NCI-H2107 treated with DMSO at 0.1 percent for 48 hours (cell line): ENCODE measurements around the gene MARCHF4.

Source experiments
- DNase-seq: peaks from one replicate; lab custom pipeline; 2025; ENCODE audit not compliant: unreplicated experiment; lab: John Stamatoyannopoulos, UW

MARCHF4 gene

DNA sequence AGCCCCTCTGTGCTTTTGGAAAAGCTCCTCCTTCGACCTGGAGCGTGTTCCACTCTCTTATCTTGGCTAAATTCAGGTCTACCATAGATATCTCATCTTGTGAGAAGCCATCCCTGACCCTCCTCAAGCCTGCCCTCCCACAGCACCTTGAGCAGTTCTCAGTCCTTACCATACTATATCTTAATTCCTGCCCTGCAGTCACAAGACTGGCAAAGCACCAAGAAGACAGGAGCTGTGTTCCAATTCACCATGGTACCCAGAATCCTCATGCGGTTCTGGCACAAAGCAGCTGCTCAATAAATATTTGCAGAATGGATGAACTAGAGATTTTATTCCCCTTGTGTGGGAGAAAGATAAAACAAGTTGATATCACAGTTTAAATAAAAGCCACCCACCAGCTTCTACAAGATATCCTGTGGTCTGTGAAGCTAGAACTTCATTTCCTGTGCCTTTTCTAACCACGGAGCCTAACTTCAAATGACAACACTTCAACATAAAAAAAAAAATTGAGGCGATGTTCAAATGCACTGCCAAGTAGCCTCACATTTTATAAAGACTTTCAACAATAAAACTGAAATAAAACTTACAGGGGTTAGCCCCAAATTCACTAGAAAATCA lies 19.5 kb downstream of the MARCHF4 start:
- DNase-seq = no peak

DNA sequence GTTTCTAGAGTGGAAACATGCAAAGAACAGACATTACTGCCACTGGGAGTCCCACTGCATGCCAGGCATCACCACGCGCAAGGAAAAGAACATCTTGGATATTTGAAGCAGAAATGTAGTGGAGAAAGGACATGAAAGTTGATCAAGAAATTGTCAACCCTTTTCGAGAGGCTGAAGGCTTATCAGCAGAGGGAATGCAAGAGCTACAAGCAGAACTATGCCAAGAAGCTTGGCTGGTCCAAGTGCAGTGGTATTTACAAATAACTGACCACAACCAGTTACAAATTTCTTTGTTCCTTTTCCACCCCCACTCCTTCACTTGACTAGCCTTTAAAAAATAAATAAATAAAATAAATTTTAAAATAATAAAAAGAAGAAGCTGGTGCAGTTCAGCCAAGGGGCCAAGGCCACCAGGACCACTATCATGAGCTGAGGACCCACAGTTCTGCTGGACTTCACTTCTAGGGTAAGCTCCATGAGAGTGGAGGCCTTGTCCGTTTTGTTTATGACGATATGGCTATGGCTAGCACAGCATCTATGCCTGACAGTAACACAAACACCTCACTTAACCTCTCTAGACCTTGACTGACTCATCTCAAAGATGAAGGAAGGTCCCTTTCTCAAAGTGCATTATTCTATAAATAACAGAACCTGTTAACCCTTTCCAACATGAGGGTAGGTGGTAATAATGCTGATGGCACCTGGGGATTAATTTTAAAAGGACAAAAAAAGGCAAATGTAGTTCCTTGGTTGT lies 20.9 kb downstream of the MARCHF4 start:
- DNase-seq = no peak

- no peak for DNase-seq
Observed at GRCh38 chr2:216350214-216350791, 22.0 kb downstream of the MARCHF4 start.

DNA sequence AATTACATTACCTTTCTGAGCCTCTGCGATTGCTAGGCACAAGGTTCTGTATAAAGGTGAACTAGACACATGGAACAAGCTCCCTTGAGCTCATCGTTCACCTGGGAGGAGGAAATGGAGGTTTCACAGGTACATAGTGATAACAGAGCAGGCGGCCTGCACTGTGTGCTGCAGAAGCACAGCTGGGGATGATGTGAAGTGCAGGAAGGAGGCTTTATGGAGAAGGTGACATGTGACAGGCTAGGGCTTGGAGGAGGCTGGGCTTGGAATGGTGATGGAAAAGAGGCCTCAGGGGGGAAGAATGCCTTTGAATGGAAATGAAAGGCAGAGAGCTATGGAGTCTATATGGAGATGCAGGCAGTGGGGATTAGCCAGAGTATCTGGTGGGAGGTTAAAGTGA lies 22.9 kb downstream of the MARCHF4 start:
- DNase-seq = peak; percentile 73

DNA sequence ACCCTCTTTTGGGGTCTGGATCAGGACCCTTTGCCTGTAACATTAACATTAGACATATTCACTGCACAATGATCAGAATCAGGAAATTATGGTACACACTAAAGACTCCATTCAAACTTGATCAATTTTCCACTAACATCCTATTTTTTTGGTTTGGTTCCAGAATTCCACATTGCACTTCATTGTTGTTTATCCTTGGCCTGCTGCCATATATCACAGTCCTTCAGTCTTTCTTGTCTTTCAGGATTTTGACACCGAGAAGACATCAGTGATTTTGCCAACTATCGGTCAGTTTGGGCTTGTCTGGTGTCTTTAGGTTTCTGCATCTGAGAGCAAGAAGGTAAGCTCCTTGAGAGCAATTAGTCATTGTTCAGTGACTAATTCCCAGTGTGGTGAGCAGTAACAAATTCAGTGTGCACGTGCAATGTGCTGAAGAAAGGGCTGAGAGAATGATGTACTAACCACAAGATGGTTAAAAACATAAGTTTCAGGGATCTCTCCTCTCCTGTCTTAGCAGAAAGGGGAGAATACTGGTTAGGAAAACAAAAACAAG lies 23.5 kb downstream of the MARCHF4 start:
- DNase-seq = no peak

GRCh38 chr2:216346781-216347180 lies 25.5 kb downstream of the MARCHF4 start:
- no peak for DNase-seq

GRCh38 chr2:216345846-216346245 lies 26.4 kb downstream of the MARCHF4 start:
- DNase-seq = no peak

DNA sequence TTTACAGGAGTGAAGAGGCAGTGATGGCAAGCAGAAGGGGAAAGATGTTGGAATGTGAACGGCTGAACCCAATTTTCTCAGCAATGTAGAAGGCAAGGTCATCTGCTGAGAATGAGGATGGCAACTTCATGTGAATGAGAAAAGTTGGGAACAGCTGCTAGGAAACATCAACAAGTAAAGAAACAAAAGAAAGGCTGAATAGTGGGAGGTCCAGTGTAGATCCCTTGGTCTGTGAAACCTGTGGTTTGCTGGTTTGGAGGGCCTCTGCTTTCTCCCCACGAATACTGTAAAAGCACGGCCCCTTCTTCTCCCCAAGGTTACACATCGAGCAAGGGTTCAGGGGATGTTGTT lies 27.4 kb downstream of the MARCHF4 start:
- DNase-seq = no peak

DNA sequence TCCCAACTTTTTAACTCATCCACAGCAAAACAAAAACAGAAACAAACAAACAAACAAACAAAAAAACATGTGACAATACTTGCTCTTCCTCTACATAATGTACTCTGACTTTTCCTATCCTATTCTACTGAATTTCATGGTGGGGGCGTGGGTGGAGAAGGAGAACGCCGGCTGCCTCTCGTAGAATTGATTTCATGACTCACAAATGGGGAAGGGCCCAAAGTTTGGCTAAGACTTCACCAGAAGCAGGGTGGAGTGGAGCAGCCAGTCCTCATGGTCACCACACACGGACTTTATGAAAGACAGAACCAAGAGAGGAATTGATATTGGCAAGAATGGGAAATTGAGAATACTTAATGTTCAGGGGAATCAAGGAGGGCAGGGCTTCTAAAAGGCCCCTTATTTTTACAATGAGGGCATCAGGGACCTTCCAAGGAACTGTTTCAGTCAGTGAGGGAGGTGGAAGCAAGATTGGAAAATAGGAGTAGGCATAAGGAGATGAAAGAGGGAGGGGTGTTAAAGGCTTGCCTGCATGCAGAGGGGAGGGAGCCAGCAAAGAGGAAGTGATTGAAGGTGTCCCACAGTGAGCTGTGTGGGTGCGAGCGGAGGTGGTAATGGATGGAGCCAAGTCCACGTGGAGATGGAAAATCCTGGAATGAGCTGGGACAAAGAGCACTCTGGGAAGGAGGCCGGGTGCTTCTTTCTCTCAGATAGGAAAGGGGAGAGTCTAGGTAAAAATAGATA lies 27.9 kb downstream of the MARCHF4 start:
- DNase-seq = no peak

GRCh38 chr2:216343221-216343980 lies 28.9 kb downstream of the MARCHF4 start:
- DNase-seq = no peak

- peak; percentile 59 for DNase-seq
Observed at GRCh38 chr2:216341121-216341520, 31.2 kb downstream of the MARCHF4 start.

DNA sequence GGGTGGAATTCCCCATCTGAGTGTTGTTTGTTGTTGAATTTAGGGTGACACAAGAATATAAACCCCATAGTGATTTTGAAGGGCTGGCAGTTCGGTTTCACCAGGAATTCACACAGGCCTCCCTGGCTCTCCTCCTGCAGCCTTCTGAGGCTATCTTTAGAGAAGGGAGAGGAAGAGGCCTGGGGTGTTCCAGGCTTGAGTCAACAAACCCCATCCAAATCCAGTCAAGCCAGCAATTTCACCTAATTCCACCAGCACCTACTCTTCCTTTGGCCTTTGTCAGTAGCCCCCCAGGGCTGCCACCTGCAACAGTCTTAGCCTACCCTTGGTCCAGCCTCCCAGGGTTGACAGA lies 32.0 kb downstream of the MARCHF4 start:
- DNase-seq = no peak

DNA sequence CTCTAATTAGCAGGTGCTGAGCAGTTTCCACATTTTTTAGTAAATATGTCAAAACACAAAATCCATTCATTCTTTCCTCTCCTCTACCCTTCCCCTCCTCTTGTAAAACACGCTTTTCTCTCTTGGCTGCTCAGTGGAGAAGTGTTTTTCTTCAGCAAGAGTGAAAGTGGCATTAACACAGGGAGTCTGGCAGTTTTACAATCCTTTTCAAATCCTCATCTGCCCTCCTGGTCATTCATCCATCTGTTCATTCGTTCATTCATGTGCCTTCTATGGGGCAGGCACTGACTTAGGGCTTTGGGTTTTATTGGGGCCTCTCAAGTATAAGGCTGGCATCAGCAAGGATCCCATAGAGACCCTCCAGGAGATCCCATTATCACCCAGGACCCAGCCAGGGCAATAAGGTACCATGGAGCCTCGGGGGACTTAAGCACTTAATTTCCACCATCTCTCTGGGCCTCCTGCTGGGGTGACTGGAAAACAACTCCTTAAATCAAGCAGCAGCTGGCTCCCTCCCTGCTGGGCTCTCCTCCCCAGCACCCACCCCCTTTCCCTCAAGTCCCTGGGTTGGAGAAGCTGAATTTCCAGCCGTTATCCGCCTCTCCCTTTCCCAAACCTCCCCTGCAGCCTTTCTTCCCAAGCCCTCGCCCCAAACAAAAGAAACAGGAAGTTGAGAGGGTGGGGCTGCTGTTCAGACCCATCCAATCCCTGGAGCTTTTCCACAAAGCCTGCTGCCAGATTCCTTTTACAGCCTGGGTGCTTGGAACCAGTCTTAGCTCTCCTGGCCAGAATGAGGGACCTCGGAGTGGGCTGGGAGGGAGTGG lies 32.6 kb downstream of the MARCHF4 start:
- DNase-seq = peak; percentile 89

- no peak for DNase-seq
Observed at GRCh38 chr2:216335252-216335651, 37.0 kb downstream of the MARCHF4 start.

- DNase-seq = no peak
Observed at GRCh38 chr2:216328347-216328746, 43.9 kb downstream of the MARCHF4 start.

- peak; percentile 70 for DNase-seq
Observed at GRCh38 chr2:216327447-216327935, 44.8 kb downstream of the MARCHF4 start.
